HG02763 (cell line): ENCODE results near the gene NOX3.
A peak's percentile ranks its signal among the peaks of the same experiment; 100 is the strongest.

Source experiments
- ATAC-seq: cut with Tn5 transposase; IDR thresholded peaks from one replicate; pipeline ENCODE4 v1.9.1; 2021; ENCODE audit warnings: mild to moderate bottlenecking, moderate library complexity; ENCODE audit not compliant: unreplicated experiment

The NOX3 gene

GRCh38 chr6:155436981-155437749 lies 18.5 kb downstream of the NOX3 start:
- no peak for ATAC-seq

GRCh38 chr6:155434829-155435423 lies 20.7 kb downstream of the NOX3 start:
- ATAC-seq: no peak

DNA sequence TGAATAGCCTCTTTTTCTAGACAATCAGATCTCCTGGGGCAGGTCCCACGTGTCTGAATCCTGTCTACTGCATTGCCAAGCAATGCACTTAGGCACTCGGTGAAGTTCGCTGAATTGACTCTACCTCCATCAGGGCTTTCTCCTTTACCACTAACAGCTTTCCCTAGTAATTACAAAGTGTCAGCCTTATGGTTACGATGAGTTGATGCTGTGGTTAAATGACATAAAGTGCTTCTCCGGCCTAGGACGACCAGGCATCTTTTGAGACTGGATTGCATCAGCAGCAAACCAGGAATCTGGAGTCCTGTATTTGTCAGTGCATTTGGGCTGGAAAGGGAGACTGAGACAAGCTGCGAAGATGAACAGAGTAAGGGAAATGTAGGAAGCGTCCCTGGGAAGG lies 21.5 kb downstream of the NOX3 start:
- no peak for ATAC-seq

- no peak for ATAC-seq
Measured at GRCh38 chr6:155432293-155432692, 23.3 kb downstream of the NOX3 start.

GRCh38 chr6:155429321-155429893 lies 26.2 kb downstream of the NOX3 start:
- ATAC-seq: no peak

DNA sequence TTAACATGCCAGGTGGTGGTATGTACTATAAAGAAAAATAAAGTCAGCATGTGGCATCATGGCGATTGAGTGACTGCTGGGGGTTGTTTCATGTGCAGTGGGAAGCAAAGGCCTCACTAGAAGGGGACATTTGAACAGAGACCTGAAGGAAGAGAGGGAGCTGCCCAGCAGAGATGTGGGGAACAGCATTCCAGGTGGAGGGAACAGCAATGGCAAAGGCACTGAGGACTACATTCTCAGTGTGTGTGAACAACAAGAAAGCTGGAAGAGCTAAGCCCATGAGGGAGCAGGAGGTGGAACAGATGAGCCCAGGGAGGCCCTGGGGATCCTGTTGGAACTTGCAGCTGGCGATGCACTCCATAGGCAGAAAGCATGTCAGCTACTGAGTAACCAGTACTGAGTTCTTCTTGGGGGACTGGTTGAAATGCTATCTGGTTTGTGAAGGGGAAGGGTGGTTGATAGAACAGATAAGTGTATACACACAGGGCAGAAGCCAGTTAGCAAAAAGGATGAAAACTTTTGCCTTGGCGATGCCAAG lies 29.2 kb downstream of the NOX3 start:
- no peak for ATAC-seq

- ATAC-seq: no peak
Measured at GRCh38 chr6:155424181-155424580, 31.5 kb downstream of the NOX3 start.

GRCh38 chr6:155422635-155423034 lies 33.0 kb downstream of the NOX3 start:
- no peak for ATAC-seq

- no peak for ATAC-seq
Measured at GRCh38 chr6:155420492-155420891, 35.1 kb downstream of the NOX3 start.

DNA sequence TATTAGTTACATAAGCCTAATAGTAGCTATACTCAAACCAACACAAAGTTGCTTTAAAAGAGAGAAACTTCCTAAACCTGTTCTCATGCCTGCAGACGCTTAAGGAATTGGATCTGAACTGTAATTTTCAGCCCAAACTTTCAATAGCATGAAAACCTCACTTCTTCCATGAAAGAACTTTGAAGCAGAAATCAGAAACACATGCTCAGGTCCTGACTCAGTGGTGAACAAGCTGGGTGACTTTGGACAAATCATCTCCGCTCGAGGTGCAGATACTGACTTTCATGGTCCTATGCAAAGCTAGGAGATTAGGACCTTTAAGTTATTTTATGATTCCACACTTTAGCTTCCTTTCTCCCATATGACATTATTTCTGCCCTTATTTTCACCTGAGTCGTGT lies 36.5 kb downstream of the NOX3 start:
- ATAC-seq: no peak

DNA sequence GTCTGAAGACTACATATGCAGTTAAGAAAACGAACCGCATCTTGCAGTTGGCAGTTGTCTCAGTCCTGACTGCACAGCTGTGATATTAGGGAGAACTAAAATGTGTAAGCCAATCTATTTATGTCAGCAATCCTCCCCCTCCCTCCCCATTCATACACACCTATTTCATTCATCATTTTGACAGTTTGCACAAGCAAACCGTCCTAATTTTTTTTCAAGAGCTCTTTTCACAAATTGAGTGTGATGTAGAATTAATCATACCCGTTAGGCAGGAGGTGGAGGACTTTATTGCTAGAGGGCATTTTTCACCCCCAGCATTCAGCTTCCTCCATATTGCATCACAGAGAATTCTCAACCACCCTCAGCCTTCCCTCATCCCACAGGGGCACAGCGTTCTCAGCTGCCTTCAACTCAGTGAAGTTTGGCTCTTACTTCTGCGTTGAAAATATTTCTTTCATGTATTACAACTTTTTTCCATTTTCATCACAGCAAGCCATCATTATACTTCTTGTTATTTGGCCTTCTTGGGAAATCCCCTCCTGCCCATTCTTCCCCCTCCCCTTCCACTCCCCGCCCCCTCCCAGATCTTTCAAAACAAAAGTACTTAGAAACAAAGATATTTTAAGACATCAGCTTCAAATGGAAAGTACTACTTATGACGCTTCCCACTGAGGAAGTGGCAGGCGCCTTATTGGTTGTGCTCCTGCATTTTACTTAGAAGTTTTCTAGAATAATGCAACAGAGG lies 37.5 kb downstream of the NOX3 start:
- ATAC-seq: peak; percentile 61

- no peak for ATAC-seq
Measured at GRCh38 chr6:155417454-155417853, 38.2 kb downstream of the NOX3 start.

DNA sequence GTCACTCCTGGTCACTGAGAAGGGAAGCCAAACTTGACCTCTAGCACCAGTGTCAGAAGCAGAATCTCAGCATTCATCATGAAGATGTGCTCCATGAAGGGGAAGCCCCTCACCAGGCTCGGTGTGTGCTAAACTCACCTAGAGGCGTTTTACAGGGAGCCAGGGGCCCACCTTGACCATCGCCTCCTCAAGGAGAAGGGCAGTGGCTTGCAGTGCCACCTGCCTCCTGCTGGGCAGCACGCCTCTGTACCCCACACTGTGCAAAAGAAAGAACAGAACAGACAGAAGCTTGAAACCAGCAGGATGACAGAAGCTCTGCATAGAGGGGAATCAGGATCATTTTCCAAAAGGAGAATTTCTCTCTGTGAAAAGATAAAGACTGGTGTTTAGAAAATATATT lies 39.7 kb downstream of the NOX3 start:
- ATAC-seq: no peak

DNA sequence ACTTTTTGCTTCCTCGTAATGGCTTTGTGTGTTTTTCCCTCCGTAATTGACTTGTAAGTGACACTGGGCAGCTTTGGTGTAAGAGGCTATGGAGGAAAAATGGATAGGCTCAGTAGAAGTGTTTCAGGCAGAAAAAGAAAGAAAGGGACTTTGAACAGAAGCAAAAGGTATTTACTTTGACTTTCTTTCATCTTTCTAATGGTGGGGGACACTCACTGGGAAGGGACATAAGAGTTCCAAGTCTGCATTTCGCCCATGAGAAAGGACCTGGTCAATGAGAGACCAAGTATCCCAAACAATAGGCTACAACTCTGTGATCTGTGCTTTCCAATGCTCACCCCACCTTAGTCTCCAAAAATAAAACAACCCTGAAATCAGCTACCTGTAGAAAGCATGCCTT lies 41.6 kb downstream of the NOX3 start:
- no peak for ATAC-seq

DNA sequence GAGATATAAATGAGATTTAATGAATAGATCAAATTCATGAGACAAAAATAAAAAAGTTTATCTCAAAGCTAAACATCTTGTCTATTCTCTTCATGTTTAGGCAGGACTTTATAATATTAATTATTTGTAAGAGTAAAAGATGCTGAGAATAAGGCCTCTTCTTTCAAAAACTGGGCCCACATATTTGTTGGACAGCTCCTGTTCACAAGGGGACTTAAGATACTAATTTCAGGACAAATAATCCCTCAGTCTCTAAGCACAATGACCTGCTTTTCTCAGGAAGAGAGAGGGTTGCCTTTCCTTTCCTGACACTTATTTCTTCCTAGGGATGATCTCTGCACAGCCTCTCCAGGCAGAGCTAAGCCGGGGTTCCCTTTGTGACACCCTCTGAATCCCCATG lies 43.3 kb downstream of the NOX3 start:
- no peak for ATAC-seq

GRCh38 chr6:155411154-155412052 lies 44.2 kb downstream of the NOX3 start:
- ATAC-seq: no peak

GRCh38 chr6:155409391-155409790 lies 46.2 kb downstream of the NOX3 start:
- no peak for ATAC-seq

DNA sequence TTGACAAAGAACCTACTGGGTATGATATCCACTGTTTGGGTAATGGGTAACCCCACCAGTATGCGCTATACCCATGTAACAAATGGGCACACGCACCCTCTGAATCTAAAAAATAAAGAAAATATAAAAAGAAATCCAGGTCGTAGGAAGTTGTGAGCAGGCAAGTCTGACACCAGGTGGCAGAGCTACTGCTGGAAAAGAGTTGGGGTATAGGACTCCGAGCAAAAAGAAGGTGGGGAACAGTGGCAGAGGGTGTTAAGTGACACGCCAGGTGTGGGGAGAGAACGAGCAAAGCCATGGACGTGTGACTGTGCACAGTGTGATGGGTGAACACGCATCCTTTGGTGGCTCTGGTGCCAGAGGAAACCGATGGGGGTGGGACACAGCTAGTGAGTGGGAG lies 46.7 kb downstream of the NOX3 start:
- no peak for ATAC-seq

DNA sequence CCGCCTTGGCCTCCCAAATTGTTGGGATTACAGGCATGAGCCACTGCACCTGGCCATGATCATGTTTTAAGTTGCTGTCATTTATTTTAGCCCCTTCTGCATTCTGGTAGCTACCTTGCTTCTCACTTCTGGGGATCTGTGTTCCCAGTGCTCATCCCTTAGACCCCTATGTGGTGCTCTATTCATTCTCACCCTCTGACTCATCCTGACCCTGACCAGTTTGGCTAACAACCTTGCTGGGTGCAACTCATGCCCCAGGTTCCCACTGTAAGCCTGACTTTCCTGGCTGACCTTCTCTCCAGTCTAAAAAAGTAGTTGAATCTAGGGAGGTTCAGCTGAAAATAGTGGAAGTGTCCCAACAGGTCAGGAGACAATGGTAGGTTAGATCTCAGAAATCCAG lies 47.4 kb downstream of the NOX3 start:
- no peak for ATAC-seq

GRCh38 chr6:155406801-155407200 lies 48.8 kb downstream of the NOX3 start:
- ATAC-seq: no peak
